ENCODE results near the gene MGARP.

The MGARP gene

GRCh38 chr4:139242511-139243051, 37.4 kb downstream of the MGARP start:
- DNase-seq: no peak

GRCh38 chr4:139241784-139242151, 38.3 kb downstream of the MGARP start:
- no peak for DNase-seq

- DNase-seq: no peak
These were observed 38.8 kb downstream of the MGARP start for GRCh38 chr4:139241086-139241783.

- DNase-seq: no peak
These were observed 40.8 kb downstream of the MGARP start for GRCh38 chr4:139239127-139239772.

DNA sequence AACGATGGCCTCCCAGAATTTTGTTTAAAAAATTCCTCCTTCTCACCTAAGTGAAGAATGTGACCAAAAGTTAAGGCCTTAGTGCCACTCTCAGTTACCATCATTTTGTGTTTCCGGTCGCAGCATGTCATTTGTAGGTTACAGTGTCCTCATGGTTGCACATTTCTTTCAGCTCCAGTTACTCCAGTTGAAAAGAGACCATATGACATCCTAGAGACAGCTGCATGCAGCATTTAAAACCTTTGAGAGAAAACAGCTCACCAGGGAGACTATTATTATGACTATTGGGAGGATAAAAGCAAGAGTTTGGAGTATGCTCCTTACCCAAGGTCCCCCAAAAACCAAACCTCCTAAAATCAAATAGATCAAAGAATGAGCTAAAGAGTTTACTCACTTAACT, 45.8 kb downstream of the MGARP start:
- DNase-seq: no peak

- DNase-seq: no peak
These were observed 50.4 kb downstream of the MGARP start for GRCh38 chr4:139229534-139230039.

- DNase-seq: no peak
These were observed 52.2 kb downstream of the MGARP start for GRCh38 chr4:139227729-139228404.

GRCh38 chr4:139223682-139224317, 56.2 kb downstream of the MGARP start:
- no peak for DNase-seq

GRCh38 chr4:139222215-139222614, 57.8 kb downstream of the MGARP start:
- no peak for DNase-seq

GRCh38 chr4:139221687-139222086, 58.3 kb downstream of the MGARP start:
- no peak for DNase-seq

DNA sequence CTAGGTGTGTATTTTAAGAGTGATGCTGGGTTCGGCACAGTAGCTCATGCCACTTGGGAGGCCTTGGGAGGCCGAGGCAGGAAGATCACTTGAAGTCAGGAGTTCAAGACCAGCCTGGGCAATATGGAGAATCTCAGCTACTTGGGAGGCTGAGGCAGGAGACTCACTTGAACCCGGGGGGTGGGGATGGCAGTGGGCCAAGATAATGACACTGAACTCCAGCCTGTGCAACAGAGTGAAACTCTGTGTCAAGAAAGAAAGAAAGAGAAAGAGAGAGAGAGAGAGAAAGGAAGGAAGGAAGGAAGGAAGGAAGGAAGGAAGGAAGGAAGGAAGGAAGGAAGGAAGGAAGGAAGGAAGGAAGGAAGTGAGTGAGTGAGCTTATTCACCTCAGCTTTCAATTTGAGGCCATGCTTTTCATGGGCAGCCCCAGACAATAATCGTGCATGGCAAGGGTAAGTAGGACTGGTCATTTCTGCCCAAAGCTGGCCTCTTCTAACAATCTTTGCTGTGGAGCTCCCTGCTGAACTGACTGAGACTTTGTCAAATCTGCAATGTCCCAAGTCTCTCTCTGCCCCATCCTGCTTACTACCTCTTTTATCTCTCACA, 60.5 kb downstream of the MGARP start:
- DNase-seq: no peak

All from NCI-H1417 treated with DMSO at 0.1 percent for 48 hours (cell line).